OCI-LY3 (cell line): ENCODE data around the gene TMEM129.
A peak's percentile ranks its signal among the peaks of the same experiment; 100 is the strongest.

ENCODE experiments used
- CTCF ChIP-seq: fragments of 200-600, 300-600 bp; sonication (generic); IDR thresholded peaks from 2 replicates; pipeline ENCODE4 v1.5.1; 2014; ENCODE audit warnings: antibody characterized with exemption, low read length, low read depth
- EZH2phosphoT487 ChIP-seq: fragments of 200-600 bp; shearing (Covaris generic); IDR thresholded peaks from 2 replicates; pipeline ENCODE4 v1.6.1; 2018; ENCODE audit warnings: antibody characterized with exemption, mixed run types, low read depth

- TF ChIP-seq CTCF (peak; percentile 34), EZH2phosphoT487 (no peak)
These were observed 46.7 kb upstream of the TMEM129 start for GRCh38 chr4:1767770-1768366.
